Hematopoietic multipotent progenitor cell (in vitro differentiated cells): ENCODE measurements around the gene GH1. TPM values are rescaled to one million over a fixed set of nuclear protein-coding genes. Genes with fewer than 3 reads are reported as not detected.
"Not testable (repeated sequence)": the region's sequence is repeated elsewhere in the genome, so short reads cannot be mapped to it uniquely, and the experiment has no call there.

Source experiments
- DNase-seq, 3 donors: peaks; one replicate each; pipeline ENCODE4 v3.0.0-alpha.2; 2011 to 2015; ENCODE audit warnings: low read depth in 2 of 3, low spot score in 2 of 3
- total RNA-seq: library from RNA; depleted of rRNA; stranded (reverse); fragments of >200 nt; gene quantifications from one replicate; pipeline ENCODE4 v1.2.3, GENCODE V29; 2012

GH1 gene
- total RNA-seq, 1 donor: not detected

- DNase-seq: not testable (repeated sequence)
Measured at GRCh38 chr17:63901971-63902370, 16.7 kb downstream of the GH1 start.

- DNase-seq: not testable (repeated sequence)
Measured at GRCh38 chr17:63898899-63899798, 19.5 kb downstream of the GH1 start.

- DNase-seq: not testable (repeated sequence)
Measured at GRCh38 chr17:63896524-63897354, 21.9 kb downstream of the GH1 start, which contains the start of gene CSH1. Gene CSH1 (minus strand): TSS chr17:63896574. CDS start chr17:63896511, 63 bp downstream.

- not testable (repeated sequence) for DNase-seq
Measured at GRCh38 chr17:63894821-63895220, 23.8 kb downstream of the GH1 start.

- DNase-seq: not testable (repeated sequence)
Measured at GRCh38 chr17:63894021-63894420, 24.6 kb downstream of the GH1 start.

- DNase-seq: not testable (repeated sequence)
Measured at GRCh38 chr17:63892316-63893037, 26.2 kb downstream of the GH1 start.

- peak in 2 of 3 donors; percentile 29 to 55 for DNase-seq
Measured at GRCh38 chr17:63889026-63889848, 29.4 kb downstream of the GH1 start.

- DNase-seq: not testable (repeated sequence)
Measured at GRCh38 chr17:63885119-63885518, 33.5 kb downstream of the GH1 start.

GRCh38 chr17:63882626-63883126 lies 36.0 kb downstream of the GH1 start:
- not testable (repeated sequence) for DNase-seq

GRCh38 chr17:63881935-63882601 lies 36.6 kb downstream of the GH1 start, which contains the start of gene GH2:
Gene GH2 (minus strand): TSS chr17:63881944. CDS start chr17:63881801, 143 bp downstream.
- DNase-seq: peak; percentile 30 to 63 (median 55)

- not testable (repeated sequence) for DNase-seq
Measured at GRCh38 chr17:63881337-63881736, 37.3 kb downstream of the GH1 start.

GRCh38 chr17:63880706-63881105 lies 37.9 kb downstream of the GH1 start:
- DNase-seq: no peak

- DNase-seq: not testable (repeated sequence)
Measured at GRCh38 chr17:63878413-63878812, 40.2 kb downstream of the GH1 start.

GRCh38 chr17:63874693-63875092 lies 43.9 kb downstream of the GH1 start:
- not testable (repeated sequence) for DNase-seq

GRCh38 chr17:63874061-63874626 lies 44.5 kb downstream of the GH1 start:
- DNase-seq: not testable (repeated sequence)

- not testable (repeated sequence) for DNase-seq
Measured at GRCh38 chr17:63873577-63873976, 45.1 kb downstream of the GH1 start, which contains the start of gene CSH2. Gene CSH2 (minus strand): TSS chr17:63873677. CDS start chr17:63873614, 63 bp downstream.

GRCh38 chr17:63871646-63872365 lies 46.8 kb downstream of the GH1 start:
- DNase-seq: not testable (repeated sequence)

- DNase-seq: not testable (repeated sequence)
Measured at GRCh38 chr17:63870292-63870665, 48.4 kb downstream of the GH1 start.
